HFF-Myc (cell line): ENCODE measurements around the gene TM4SF4.

ENCODE experiments used
- DNase-seq: peaks from one replicate; pipeline ENCODE4 v3.0.0-alpha.2; 2011; ENCODE audit warnings: low read depth; ENCODE audit errors: extremely low read depth
- H3K4me3 ChIP-seq: replicated peaks from 2 replicates; pipeline ENCODE4 v1.5.1; 2011; ENCODE audit warnings: low read depth, mild to moderate bottlenecking, control low read depth, low read length
- TF ChIP-seq, protein P1 (sequence below): IDR thresholded peaks from 2 replicates; pipeline ENCODE4 v1.5.1; 2012; ENCODE audit warnings: mild to moderate bottlenecking, low read depth, low read length, control low read depth; ENCODE audit errors: missing control alignments

TM4SF4 gene

DNA sequence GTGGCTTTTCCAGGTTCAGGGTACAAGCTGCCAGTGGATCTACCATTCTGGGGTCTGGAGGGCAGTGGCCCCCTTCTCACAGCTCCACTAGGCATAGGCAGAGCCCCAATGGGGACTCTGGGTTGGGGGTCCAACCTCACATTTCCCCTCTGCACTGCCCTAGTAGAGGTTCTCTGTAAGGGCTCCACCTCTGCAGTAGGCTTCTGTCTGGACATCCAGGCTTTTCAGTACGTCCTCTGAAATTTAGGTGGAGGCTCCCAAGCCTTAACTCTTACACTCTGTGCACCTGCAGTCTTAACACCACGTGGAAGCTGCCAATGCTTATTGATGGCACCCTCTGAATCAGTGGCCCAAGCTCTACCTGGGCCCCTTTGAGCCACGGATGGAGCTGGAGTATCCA, 22.5 kb upstream of the TM4SF4 start:
- no peak overlapping the region for H3K4me3 ChIP-seq
- DNase-seq, result no peak
- TF ChIP-seq, protein P1, sequence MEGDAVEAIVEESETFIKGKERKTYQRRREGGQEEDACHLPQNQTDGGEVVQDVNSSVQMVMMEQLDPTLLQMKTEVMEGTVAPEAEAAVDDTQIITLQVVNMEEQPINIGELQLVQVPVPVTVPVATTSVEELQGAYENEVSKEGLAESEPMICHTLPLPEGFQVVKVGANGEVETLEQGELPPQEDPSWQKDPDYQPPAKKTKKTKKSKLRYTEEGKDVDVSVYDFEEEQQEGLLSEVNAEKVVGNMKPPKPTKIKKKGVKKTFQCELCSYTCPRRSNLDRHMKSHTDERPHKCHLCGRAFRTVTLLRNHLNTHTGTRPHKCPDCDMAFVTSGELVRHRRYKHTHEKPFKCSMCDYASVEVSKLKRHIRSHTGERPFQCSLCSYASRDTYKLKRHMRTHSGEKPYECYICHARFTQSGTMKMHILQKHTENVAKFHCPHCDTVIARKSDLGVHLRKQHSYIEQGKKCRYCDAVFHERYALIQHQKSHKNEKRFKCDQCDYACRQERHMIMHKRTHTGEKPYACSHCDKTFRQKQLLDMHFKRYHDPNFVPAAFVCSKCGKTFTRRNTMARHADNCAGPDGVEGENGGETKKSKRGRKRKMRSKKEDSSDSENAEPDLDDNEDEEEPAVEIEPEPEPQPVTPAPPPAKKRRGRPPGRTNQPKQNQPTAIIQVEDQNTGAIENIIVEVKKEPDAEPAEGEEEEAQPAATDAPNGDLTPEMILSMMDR, result no peak

- TF ChIP-seq, protein P1, result no peak
- no peak overlapping the region for H3K4me3 ChIP-seq
- no peak for DNase-seq
These were observed 21.2 kb upstream of the TM4SF4 start for GRCh38 chr3:149453140-149453805.

DNA sequence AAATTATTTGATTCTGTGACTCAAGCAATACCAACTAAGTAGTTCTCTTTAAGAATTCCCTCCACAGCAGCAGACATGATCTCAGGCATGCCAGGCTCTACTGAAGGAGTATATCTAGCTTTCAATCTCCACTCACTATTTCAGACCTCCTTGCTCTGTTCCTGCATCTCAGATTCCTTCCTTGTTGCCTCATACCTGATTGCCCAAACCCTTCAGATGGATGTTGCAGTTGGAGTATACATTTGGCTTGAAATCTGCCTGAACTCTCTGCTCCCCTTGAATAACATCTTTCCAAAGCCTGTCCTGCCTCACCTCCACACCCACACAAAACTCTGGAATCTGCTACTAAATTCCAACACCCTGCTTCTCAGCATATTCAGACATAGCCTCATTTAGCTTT, 19.8 kb upstream of the TM4SF4 start:
- no peak for DNase-seq
- H3K4me3 ChIP-seq, result no peak overlapping the region
- TF ChIP-seq, protein P1, result no peak

DNA sequence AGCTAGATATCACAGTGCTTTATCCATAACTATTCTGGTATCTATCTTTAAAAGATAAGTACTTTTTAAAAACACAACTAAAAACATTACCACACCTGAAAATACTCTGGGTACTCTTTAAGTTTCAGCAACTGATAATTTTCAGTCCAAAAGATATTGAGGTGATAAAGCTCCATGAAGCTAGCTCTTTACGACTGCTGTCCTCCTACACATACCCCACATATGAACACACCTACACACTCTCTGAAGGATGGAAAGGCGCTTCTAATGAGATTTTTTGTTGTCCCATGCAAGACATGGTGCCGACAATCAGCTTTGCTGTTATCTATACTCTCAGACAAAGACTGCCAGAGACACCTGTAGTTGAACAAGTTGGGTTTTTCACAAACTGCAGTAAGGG, 19.1 kb upstream of the TM4SF4 start:
- TF ChIP-seq, protein P1, result no peak
- H3K4me3 ChIP-seq, result no peak overlapping the region
- no peak for DNase-seq

- TF ChIP-seq, protein P1, result no peak
- H3K4me3 ChIP-seq, result no peak overlapping the region
These were observed 18.5 kb upstream of the TM4SF4 start for GRCh38 chr3:149455989-149456388.

GRCh38 chr3:149459491-149460059, 14.9 kb upstream of the TM4SF4 start:
- DNase-seq, result no peak
- H3K4me3 ChIP-seq, result no peak overlapping the region
- TF ChIP-seq, protein P1, result no peak

More at GRCh38 chr3:149455989-149456388, 18.5 kb upstream of the TM4SF4 start:
- no peak for DNase-seq
